Measurements from ENCODE around the gene KRTAP10-2.
"Not testable (repeated sequence)": the region's sequence is repeated elsewhere in the genome, so short reads cannot be mapped to it uniquely, and the experiment has no call there.

The KRTAP10-2 gene, protein sequence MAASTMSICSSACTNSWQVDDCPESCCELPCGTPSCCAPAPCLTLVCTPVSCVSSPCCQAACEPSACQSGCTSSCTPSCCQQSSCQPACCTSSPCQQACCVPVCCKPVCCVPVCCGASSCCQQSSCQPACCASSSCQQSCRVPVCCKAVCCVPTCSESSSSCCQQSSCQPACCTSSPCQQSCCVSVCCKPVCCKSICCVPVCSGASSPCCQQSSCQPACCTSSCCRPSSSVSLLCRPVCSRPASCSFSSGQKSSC

DNA sequence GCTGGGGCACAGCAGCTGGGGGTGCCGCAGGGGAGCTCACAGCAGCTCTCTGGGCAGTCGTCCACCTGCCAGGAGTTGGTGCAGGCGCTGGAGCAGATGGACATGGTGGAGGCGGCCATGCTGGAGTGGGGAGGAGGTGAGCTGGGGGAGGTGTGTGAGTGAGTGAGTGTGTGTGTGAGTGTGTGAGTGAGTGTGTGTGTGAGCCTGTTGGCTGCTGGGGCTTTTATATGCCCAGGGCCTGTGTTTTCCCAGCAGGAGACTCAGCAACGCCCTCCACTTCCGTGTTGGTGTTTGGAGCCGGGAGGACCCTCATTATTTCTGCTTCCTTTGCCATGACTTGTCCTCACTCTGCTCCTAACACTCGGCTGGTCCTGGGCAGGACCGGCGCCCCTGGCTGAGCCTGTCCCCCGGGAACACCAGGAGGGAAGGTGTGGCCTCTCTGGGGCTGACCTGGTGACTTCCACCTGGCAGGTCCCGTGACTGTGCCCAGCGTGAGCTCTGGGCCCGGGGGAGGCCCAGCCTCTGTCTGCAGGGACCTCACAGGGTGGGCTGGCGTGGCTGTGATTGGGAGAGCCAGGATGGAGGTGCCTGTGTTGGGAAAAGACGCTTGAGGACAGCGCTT is at the start of gene KRTAP10-2:
Gene KRTAP10-2 (minus strand): TSS at position 166 of the 622 bp plus-strand sequence. CDS start 47 bp downstream, at position 119.
- no peak for DNase-seq

DNA sequence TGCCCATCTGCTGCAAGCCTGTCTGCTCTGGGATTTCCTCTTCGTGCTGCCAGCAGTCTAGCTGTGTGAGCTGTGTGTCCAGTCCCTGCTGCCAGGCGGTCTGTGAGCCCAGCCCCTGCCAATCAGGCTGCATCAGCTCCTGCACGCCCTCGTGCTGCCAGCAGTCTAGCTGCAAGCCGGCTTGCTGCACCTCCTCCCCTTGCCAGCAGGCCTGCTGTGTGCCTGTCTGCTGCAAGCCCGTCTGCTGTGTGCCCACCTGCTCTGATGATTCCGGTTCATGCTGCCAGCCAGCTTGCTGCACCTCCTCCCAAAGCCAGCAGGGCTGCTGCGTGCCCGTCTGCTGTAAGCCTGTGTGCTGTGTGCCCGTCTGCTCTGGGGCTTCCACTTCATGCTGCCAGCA is 49.8 kb upstream of the KRTAP10-2 start:
- DNase-seq: not testable (repeated sequence)

DNA sequence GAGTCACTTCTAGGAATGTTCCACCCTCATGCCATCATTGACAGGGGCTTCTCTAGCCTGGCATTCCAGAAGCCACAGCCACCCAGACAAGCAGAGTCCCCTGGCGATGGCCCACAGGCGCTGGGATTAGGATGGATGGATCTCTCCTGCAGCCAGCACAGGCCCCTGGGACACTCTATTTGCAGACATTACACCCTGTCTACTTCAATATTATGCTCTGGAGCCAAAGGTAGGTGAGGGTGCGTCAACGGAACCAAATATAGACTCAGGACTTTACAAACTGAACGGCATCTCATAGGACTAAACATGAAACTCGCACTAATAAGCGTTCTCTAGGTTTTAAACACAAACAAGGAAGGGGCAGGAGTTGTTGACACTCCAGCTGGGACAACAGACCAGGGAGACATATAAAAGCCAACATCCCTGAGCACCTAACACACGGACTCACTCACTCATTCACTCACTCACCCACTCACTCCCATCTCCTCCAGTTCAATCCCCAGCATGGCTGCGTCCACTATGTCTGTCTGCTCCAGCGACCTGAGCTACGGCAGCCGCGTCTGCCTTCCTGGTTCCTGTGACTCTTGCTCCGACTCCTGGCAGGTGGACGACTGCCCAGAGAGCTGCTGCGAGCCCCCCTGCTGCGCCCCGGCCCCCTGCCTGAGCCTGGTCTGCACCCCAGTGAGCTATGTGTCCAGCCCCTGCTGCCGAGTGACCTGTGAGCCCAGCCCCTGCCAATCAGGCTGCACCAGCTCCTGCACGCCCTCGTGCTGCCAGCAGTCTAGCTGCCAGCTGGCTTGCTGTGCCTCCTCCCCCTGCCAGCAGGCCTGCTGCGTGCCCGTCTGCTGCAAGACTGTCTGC is 49.0 kb upstream of the KRTAP10-2 start, which contains the start of gene KRTAP10-7:
Gene KRTAP10-7 (plus strand): TSS at position 480 of the 861 bp plus-strand sequence. CDS start 25 bp downstream, at position 505.
- not testable (repeated sequence) for DNase-seq

DNA sequence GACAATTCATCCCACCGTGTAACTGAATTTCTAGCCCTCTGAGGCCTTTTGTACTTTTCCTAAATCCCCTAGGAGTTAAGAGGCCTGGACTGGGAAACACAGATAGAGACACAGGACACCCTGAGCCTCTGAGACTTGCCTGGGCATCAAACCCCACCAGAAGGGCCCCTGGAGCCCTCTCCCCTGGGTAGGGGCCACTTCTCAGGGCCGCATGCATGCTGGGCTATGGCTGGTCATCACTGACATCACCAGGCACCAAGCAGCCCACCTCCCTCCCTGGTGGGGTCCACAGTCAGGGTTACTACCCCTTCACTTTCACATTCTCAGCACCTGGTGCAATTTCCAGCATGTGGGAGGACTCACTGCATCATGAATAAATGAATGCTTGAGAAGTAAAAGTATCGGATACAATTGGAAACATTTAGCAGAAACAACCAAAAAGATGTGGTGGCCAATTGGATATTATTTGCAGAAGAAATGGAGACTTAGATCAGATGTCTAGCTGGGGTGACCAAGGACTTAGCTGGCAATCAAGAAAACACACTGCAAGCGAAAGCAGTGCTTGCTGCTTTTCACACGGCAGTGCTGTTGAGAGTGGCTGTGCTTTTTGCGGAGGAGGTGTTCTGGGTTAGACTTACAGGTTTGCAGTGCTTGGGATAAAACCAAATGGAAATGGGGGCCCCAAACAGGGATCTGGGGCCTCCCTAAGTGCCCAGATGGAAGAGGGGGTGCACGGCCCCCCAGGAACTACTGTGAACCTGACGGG is 48.1 kb upstream of the KRTAP10-2 start:
- DNase-seq: no peak

DNA sequence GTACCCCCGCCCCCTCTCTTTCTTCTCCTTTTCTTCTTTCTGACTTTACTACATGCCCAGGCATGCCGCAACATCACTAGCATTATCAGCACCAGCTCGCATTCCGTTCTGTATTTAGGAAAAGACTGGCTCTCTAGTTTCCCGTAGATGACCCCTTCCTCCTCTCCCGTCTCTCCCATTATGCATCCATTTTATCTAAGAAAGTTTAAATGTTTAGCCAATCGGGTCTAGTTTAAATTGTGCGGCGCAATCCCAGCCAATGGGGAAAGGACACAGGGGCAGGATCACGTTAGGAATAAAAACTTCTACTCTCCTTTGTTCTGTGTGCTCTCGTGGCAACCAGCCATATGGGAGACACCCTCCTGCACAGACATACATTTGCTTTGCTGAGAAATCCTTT is 46.8 kb upstream of the KRTAP10-2 start:
- DNase-seq: no peak

DNA sequence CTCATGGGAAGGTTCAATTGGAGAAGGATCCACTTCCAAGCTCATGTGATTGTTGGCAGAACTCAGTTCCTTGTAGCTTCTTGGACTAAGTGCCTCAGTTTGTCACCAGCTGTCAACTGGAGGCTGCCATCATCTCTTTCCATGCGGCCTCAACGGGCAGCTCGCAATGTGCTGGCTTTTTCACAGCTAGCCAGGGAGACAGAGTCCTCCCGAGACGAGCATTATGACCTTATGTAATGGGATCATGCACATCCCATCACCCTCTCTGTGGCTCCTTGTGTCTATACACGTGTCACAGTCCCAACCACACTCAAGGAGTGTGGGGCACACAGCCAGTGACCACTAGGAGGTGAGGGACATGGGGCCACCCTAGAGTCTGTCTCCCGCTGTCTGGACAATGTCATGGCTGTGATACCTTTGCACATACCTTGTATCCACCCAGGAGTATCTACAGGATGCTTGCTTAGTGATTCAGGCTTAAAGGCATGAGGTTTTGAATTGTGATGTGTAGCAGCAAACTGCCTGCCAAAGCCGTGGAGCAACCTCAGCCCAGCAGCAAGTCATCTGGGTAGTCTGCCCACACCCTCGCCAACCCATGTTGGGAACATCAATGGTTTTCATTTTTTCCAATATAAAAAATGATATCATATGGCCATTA is 44.9 kb upstream of the KRTAP10-2 start:
- no peak for DNase-seq

DNA sequence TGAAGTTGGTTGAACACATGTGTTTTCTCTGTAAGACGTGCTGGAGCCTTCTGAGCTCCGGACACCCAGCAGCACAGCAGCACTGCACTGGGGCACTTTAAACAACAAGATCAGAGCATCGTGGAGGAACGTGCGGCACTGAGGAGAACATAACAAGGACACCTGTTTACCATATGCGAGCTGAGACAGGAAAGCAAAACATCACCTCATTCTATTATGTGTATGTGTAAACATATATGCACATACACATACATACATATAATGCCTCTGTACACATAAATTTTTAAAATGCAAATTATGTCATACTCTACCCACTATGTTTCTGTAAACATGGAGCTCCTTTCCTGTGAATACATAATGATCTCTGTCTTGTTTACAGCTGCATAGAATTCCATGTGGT is 44.2 kb upstream of the KRTAP10-2 start:
- DNase-seq: no peak

DNA sequence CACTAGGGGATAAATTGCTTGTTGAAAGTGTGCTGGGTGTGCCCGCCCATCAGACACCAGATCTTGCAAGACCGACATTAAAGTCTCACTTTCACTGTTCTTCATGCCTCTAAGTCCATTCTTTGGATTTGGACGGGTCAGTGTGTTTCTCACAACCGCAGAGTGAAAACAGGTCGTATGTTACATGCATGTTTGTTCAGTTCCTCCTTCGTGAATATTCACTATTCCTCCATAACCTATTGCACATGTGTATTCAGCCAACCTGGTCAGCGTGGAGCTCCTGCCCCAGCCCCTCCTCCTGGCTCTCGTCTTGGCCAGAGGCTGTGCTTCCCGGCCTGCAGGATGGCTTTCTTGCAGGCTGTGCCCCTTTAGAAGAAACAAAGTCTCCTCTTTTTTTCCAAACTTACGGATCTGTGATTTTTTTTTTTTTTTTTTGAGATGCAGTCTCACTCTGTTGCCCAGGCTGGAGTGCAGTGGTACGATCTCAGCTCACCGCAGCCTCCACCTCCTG is 43.2 kb upstream of the KRTAP10-2 start:
- no peak for DNase-seq

DNA sequence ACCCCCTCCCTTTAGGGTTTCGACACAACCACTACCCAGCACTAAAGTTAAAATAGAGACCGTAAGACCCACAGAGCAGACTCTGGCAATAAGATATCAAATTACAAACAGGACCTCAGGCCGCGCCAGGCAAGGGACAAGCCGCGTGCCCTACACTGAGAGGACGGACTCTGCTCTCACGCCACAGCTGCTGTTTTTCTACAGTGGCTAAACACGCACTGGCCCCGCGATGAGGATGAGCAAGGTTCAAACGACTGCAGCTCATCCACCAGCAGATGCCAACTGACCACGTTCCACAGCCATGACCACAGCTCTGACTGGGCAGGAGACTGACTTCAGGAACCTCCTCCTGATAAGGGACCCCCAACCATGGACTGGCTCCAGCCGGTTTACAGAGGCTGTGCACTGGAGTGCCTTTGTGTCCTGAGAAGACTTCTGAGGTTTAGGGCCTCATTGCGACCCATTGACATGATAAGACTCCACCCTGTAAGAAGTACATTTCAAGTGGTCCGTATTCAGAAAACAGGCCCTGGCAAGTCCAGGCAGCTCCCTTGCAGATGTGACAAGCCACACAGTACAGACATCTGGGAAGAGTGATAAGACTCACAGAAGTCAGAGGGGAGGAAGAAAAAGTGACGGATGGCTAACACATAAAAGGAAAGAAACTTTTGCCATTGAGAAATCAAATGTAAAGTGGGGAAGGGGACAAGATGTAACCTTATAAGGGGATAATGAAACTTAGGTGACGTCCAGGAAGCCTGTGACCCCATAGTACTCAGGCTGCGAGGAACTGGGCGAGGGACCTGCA is 42.5 kb upstream of the KRTAP10-2 start:
- no peak for DNase-seq

DNA sequence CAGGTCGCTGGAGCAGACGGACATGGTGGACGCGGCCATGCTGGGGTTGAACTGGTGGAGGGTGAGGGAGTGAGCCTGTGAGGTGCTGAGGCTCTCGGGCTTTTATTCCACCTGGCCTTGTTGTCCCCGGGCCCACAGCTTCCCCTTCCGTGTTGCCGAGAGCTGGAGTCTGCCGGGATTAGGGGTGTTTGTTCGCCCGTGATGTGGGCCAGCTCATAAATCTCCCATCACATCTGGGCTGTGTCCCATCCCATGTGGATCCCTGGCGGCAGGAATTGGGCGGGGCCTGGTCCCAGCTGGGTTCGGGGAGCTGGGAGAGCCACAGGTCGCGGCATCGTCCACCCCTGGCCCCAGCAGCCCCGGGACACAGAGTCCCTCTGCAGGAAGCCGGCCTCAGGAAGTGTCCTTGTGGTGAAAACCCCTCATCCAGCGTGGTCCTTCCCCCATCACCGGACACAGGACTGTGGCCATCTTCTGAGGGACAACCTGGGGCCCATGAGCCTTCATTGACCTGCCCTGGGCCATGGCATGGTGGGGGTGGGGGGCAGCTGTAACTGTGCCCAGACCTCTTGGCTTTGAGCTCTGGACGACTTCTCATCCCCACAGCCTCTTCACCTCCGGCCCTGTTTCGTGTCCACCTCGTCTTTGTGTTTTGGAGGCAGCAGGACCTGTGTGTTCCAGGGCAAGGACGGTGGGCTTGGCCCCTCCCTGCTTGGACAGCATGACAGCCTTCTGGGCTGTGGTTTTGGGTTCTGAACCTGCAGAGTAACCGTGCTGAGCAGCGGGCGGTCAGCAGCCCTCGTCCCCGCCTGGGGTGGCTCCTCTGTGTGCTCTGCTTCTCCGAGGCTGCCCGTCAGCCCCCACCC is 41.4 kb upstream of the KRTAP10-2 start, which contains the start of gene KRTAP10-6:
Gene KRTAP10-6 (minus strand): TSS at position 60 of the 866 bp plus-strand sequence. CDS start 21 bp downstream, at position 39.
- no peak for DNase-seq

DNA sequence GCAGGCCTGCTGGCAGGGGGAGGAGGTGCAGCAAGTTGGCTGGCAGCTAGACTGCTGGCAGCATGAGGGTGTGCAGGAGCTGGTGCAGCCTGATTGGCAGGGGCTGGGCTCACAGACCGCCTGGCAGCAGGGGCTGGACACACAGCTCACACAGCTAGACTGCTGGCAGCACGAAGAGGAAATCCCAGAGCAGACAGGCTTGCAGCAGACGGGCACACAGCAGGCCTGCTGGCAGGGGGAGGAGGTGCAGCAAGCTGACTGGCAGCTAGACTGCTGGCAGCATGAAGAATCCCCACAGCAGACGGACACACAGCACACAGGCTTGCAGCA is 40.5 kb upstream of the KRTAP10-2 start:
- DNase-seq: not testable (repeated sequence)

DNA sequence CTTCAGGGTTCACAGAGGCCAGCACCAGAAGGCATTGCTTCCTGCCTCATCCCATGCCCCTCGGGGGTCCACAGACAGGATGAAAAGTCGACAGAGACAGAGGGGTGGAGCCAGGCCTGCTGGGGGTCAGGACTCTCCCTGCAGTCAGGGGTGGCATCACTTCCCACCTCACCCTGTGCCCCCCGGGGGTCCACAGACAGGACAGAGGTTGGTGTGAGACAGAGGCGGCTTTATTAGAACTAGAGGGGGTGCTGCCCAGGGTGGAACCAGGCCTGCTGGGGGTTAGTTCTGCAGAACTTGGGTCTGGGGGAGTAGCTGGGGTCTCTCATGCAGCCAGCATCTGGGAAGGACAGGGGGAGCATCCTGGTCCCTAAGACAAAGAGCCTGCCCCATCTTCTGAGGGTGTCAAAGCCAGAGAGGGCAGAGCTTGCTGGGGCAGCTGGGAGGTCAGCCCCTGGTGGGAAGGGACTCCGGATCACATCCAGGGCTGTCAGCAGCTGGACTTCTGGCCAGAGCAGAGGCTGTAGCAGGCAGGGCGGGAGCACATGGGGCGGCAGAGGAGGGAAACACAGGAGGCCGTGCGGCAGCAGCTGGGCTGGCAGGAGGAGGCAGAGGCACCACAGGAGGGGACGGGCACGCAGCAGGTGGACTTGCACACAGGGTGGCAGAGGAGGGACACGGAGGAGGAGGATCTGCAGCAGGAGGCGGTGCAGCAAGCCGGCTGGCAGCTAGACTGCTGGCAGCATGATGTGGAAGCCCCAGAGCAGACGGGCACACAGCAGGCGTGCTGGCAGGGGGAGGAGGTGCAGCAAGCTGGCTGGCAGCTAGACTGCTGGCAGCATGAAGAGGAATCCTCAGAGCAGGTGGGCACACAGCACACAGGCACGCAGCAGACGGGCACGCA is 39.8 kb upstream of the KRTAP10-2 start:
- not testable (repeated sequence) for DNase-seq

DNA sequence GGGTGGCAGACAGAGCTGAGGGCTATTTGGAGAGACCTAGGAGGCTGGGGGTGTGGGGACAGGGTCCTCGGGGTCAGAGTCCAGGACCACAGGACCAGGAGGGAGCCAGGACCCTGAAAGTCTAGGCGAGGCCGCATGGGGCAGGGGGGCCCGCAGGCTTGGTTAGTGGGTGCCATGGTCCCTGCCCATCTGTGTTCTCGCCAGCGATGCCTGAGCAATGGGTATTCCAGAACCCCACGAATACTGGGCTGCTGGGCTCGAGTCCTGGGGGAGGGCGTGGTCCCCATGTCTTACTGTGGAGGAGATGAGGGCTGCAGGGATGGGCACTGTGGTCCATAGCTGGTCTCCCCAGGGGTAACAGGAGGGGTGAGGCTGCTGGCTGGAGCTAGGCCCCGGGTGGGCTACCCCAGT is 39.0 kb upstream of the KRTAP10-2 start:
- no peak for DNase-seq

DNA sequence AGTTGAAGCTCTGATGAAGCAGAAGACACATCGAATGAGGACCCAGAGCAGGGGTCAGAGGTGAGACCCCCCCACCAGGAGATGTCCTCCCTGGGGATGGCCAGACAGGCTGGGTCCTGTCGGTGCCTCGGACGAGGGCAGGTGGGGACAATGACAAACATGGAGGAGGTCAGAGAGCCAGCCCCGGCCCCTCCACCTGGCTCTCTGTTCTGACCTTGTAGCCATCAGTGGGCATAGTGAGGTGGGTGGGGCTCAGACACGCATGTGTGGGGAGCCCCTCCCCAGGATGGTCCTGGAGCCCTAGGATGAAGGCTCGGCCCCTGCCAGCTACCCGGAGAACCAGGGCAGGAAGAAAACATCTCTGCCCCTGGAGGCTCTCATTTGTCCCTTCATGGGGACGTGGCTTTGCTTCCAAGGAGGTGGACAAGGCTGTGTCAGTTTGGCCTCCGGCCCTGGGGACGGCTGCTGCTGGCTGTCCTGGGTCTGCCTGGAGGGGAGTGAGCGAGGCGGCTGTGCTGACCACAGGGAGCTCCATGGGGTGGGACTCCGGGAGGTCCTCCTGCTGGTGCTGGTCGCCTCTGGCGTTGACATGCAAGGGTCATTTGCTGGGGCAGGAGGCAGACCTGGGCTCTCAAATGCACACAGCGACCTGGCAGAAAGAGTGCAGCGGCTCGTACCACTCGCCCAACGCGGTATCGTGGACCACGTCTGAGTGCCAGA is 38.4 kb upstream of the KRTAP10-2 start:
- no peak for DNase-seq

DNA sequence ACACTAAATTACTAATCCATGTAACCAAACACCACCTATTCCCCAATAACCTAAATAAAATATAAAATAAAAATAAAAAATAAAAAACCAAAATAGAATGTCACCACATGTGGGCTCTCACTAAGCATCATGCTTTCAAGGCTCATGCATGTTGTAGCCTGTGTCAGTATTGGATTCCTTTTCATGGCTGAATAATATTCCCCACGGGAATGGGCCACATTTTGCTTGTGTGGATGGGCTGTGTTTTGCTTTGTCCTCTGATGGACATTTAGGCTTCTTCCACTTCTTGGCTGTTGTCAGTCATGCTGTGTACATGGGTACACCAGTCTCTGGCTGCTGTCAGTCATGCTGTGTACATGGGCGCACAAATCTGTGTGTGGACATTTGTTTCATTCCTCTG is 37.8 kb upstream of the KRTAP10-2 start:
- DNase-seq: no peak

DNA sequence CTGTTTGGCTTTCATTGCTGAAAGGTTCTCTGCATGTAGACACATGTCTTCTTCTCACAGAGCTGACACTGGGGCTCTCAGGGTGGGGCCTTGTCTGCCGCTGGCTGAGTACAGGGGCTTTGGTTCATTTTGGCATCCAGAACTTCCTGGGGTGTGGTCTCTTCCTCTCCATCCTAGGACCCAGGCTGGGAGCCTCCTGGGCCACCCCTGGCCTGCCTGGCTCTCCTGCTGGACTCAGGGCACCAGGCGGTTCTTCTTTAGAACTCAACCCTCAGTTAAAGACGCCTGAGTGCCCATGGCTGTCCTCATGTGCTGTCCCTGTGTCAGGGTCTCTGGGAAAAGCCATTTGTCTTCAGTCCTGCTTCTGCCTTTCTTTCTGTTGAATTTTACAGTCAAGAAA is 34.6 kb upstream of the KRTAP10-2 start:
- no peak for DNase-seq

DNA sequence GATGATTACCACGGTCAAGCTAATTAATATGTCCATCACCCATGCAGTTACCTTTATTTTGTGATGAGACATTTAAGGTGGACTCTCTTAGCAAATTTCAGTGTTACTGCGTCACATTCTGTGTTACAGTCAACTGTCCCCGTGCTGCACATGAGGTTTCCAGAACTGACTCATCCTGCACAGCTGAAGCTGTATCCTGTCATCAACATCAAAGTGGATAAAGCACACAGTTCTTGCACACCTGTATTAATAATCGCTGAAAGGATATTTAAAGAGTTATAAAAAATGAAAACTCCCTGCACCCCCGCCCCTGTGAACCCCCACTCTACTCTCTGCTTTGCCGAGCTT is 32.5 kb upstream of the KRTAP10-2 start:
- DNase-seq: peak in 1 of 2 donors; percentile 26

DNA sequence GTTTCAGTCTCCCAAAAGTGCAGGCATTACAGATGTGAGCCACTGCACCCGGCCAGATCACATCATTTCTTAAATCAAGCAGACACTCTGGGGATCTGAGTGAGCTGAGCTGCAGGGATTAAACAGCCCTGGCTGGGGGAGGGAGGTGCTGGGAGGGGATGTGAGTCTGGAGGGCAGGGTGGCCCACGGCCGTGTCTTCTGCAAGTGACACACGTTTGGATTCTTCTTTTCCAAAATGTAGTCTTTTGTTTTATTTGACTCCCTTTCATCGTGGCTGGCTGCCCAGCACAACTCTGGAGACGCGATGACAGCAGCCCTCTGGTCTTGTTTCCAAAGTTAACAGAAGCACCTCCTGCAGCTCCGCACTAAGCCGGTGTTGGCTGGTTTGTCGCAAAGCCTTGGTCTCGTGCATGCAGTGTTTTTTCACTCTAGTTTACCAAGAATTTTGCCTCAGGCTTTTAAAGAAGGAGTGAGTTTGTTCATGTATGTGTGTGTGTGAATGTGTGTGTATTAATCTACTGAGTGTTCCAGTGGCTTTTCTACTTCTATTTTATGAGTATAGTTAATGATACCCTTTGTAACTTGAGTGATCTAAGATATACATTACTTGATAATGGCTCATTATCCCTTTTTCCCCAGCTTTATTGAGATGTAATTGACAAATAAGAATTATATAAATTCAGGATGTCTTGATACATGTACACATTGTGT is 31.9 kb upstream of the KRTAP10-2 start:
- DNase-seq: no peak

Measured in CD4-positive, alpha-beta T cell treated with Interleukin-1 beta for 1 hour (primary cell).